K562 (cell line): Measurements from ENCODE around the gene TIMM22. TPM values are rescaled to one million over a fixed set of nuclear protein-coding genes. Genes with fewer than 3 reads are reported as not detected.
A peak's percentile ranks its signal among the peaks of the same experiment; 100 is the strongest.

ENCODE experiments used
- CXXC5 ChIP-seq: fragments of 250-450 bp; sonication (Bioruptor Pico); IDR thresholded peaks from 2 replicates; pipeline ENCODE4 v1.8.0; 2022; ENCODE audit warnings: inconsistent platforms, mild to moderate bottlenecking, moderate library complexity
- DEAF1 ChIP-seq: fragments of 450-650 bp; formaldehyde crosslinking; IDR thresholded peaks from 2 replicates; pipeline ENCODE4 v1.4.0; 2020; ENCODE audit warnings: mild to moderate bottlenecking, moderate library complexity
- GABPA ChIP-seq: fragments of 200-800 bp; sonication (Bioruptor generic); conservative IDR thresholded peaks from 2 replicates; pipeline ENCODE4 v1.6.1; 2016; ENCODE audit warnings: low read depth, missing genetic modification characterization, missing compliant biosample characterization
- L3MBTL2 ChIP-seq: fragments of 450-650 bp; IDR thresholded peaks from 2 replicates; pipeline ENCODE4 v1.6.1; 2016; ENCODE audit warnings: mild to moderate bottlenecking, moderate library complexity
- NFE2L1 ChIP-seq: fragments of 450-650 bp; IDR thresholded peaks from 2 replicates; pipeline ENCODE4 v1.6.1; 2016; ENCODE audit warnings: missing genetic modification characterization, low read depth, mild to moderate bottlenecking, missing compliant biosample characterization, moderate library complexity, borderline replicate concordance
- NFYB ChIP-seq: IDR thresholded peaks from 2 replicates; pipeline ENCODE4 v1.6.1; 2011; ENCODE audit warnings: mild to moderate bottlenecking, moderate library complexity; ENCODE audit not compliant: insufficient read length; ENCODE audit errors: extremely low read depth
- PML ChIP-seq: IDR thresholded peaks from 2 replicates; pipeline ENCODE4 v1.6.1; 2012; ENCODE audit warnings: low read length, inconsistent platforms
- POLR2H ChIP-seq: IDR thresholded peaks from 2 replicates; pipeline ENCODE4 v1.6.1; 2016; ENCODE audit warnings: missing genetic modification characterization, low read depth, mild to moderate bottlenecking, control low read depth, missing compliant biosample characterization, moderate library complexity
- RAD51 ChIP-seq: fragments of 450-650 bp; IDR thresholded peaks from 2 replicates; pipeline ENCODE4 v1.7.1; 2016; ENCODE audit warnings: low read depth, mild to moderate bottlenecking, borderline replicate concordance
- RBM39 ChIP-seq: fragments of 200-400 bp; formaldehyde crosslinking; optimal IDR thresholded peaks from 2 replicates; pipeline ENCODE3; 2018; ENCODE audit warnings: low read depth, low read length
- RUNX1 ChIP-seq: sonication (generic); IDR thresholded peaks from 2 replicates; pipeline ENCODE4 v1.6.1; 2016; ENCODE audit warnings: antibody characterized with exemption, low read depth
- SIRT6 ChIP-seq: IDR thresholded peaks from one replicate; pipeline ENCODE4 v1.6.1; 2012; ENCODE audit warnings: low read depth, mild to moderate bottlenecking, control low read depth, inconsistent platforms, low read length, moderate library complexity
- SOX6 ChIP-seq: fragments of 450-650 bp; IDR thresholded peaks from 2 replicates; pipeline ENCODE4 v1.6.1; 2014; ENCODE audit warnings: mild to moderate bottlenecking
- TBP ChIP-seq: optimal IDR thresholded peaks from 2 replicates; pipeline ENCODE3; 2011; ENCODE audit warnings: low read depth, low read length, improper control_type of control experiment
- TEAD4 ChIP-seq, 2 experiments: sonication (generic) in 1 of 2; formaldehyde crosslinking in 1 of 2; IDR thresholded peaks; 2 replicates each; pipeline versions ENCODE4 v1.6.1 to v1.8.0; 2012 to 2022; ENCODE audit warnings: borderline replicate concordance in 1 of 2, inconsistent platforms in 1 of 2, low read length in 1 of 2, mild to moderate bottlenecking in 1 of 2, missing genetic modification reagents in 1 of 2
- THRB ChIP-seq: fragments of 450-650 bp; formaldehyde crosslinking; conservative IDR thresholded peaks from 2 replicates; pipeline ENCODE4 v1.4.0; 2022; ENCODE audit warnings: mild to moderate bottlenecking, missing genetic modification characterization
- ZBTB12 ChIP-seq: fragments of 250-450 bp; sonication (Bioruptor Pico); IDR thresholded peaks from 2 replicates; pipeline ENCODE4 v1.4.0; 2020
- ZNF707 ChIP-seq: fragments of 250-450 bp; sonication (Bioruptor Pico); conservative IDR thresholded peaks from 2 replicates; pipeline ENCODE4 v1.8.0; 2022; ENCODE audit warnings: inconsistent platforms, mild to moderate bottlenecking, moderate library complexity
- polyA plus RNA-seq, 8 experiments: library from polyadenylated mRNA; depleted of rRNA in 4 of 8; stranded (reverse) in 5 of 8; unstranded in 3 of 8; fragments of >200 nt; fragmentation: Nextera tagmentation in 2 of 8; fragmentation: Illumina TruSeq in 1 of 8; extraction: Ambion mirVana in 2 of 8; extraction: Trizol in 1 of 8; gene quantifications; 2 replicates each; pipeline versions ENCODE4 v1.2.1 to v1.2.3, GENCODE V29; 2011 to 2014; ENCODE audit warnings: inconsistent platforms in 1 of 8, missing spikeins in 1 of 8
- total RNA-seq, 7 experiments: library from RNA; depleted of rRNA in 6 of 7; stranded (reverse); fragments of >200 nt in 6 of 7; fragmentation: Illumina TruSeq in 2 of 7; extraction: Trizol in 2 of 7; gene quantifications; 2 replicates each; pipeline versions ENCODE4 v1.2.1 to v1.2.3, GENCODE V29; 2011 to 2021; ENCODE audit warnings: low replicate concordance in 1 of 7
- TF ChIP-seq, protein P1 (sequence below): fragments of 450-650 bp; IDR thresholded peaks from one replicate; pipeline ENCODE4 v1.6.1; 2018; ENCODE audit warnings: mild to moderate bottlenecking, moderate library complexity; ENCODE audit not compliant: partially characterized antibody
- TF ChIP-seq, protein P2 (sequence below): fragments of 450-650 bp; conservative IDR thresholded peaks from 2 replicates; pipeline ENCODE4 v1.6.1; 2016; ENCODE audit warnings: missing genetic modification characterization, low read depth, mild to moderate bottlenecking, control low read depth, missing compliant biosample characterization

TIMM22 gene
- total and polyA plus RNA-seq, 9 of the 15 experiments (the other 6 are each of a cell fraction or from before 2014, with no cell fraction given) = 5.9 to 14.1 (median 10.3) TPM

GRCh38 chr17:996554-997344, at the start of gene TIMM22 (continued):
- TF ChIP-seq TBP (peak; percentile 95), NFE2L1 (no peak), POLR2H (tag) (peak; percentile 41; the same call in 1 of the 2 replicates), RAD51 (peak; percentile 47; the same call in 1 of the 2 replicates), NFYB (no peak), SIRT6 (no peak), THRB (CRISPR knock-in tag) (0 out of 2 replicates have a peak, but pooled peaks have one; percentile 23), ZNF707 (CRISPR knock-in tag) (no peak), ZBTB12 (peak; percentile 82), PML (peak; percentile 34; the same call in 1 of the 2 replicates), TEAD4 (IDR thresholded peaks at IDR 0.05; ENCODE audit: low read length) (peak; percentile 43; the same call in 1 of the 2 replicates), TEAD4 (CRISPR knock-in tag; IDR thresholded peaks at IDR 0.05; ENCODE audit: borderline replicate concordance) (no peak), RUNX1 (no peak), CXXC5 (peak; percentile 95), SOX6 (peak; percentile 91), L3MBTL2 (peak; percentile 100), RBM39 (no peak), GABPA (tag) (peak; percentile 47), DEAF1 (CRISPR knock-in tag) (peak; percentile 58; the same call in 1 of the 2 replicates)
- TF ChIP-seq, protein P1, sequence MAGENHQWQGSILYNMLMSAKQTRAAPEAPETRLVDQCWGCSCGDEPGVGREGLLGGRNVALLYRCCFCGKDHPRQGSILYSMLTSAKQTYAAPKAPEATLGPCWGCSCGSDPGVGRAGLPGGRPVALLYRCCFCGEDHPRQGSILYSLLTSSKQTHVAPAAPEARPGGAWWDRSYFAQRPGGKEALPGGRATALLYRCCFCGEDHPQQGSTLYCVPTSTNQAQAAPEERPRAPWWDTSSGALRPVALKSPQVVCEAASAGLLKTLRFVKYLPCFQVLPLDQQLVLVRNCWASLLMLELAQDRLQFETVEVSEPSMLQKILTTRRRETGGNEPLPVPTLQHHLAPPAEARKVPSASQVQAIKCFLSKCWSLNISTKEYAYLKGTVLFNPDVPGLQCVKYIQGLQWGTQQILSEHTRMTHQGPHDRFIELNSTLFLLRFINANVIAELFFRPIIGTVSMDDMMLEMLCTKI = no peak
- TF ChIP-seq, protein P2, sequence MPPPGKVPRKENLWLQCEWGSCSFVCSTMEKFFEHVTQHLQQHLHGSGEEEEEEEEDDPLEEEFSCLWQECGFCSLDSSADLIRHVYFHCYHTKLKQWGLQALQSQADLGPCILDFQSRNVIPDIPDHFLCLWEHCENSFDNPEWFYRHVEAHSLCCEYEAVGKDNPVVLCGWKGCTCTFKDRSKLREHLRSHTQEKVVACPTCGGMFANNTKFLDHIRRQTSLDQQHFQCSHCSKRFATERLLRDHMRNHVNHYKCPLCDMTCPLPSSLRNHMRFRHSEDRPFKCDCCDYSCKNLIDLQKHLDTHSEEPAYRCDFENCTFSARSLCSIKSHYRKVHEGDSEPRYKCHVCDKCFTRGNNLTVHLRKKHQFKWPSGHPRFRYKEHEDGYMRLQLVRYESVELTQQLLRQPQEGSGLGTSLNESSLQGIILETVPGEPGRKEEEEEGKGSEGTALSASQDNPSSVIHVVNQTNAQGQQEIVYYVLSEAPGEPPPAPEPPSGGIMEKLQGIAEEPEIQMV (tag) = no peak
